T-helper 1 cell treated with Interleukin-12 subunit alpha and Interleukin-12 subunit beta and Interleukin-4 antibody, amounts not matched to agents 30 ng/mL and 1 ng/mL, for 36 hours (primary cell): ENCODE results near the gene RGS19. TPM values are rescaled to one million over a fixed set of nuclear protein-coding genes. Genes with fewer than 3 reads are reported as not detected.

ENCODE experiments used
- intact Hi-C: fragments of 100-400 bp; cut with micrococcal nuclease; formaldehyde crosslinking; loops from one replicate; pipeline ENCODE4 v1.15.1; 2024
- total RNA-seq: library from RNA; stranded (reverse); gene quantifications from 2 replicates; pipeline ENCODE4 v1.2.3, GENCODE V29; 2022

RGS19 gene
- total RNA-seq, 1 donor from 2014 or later, result 99.2 TPM

- intact Hi-C loops, result no loop called here
These were observed 55.0 kb downstream of the RGS19 start for GRCh38 chr20:64024141-64024990.

- intact Hi-C loops, result no loop called here
These were observed 55.8 kb downstream of the RGS19 start for GRCh38 chr20:64023361-64024140.

Other genes with a start within 250 kb of the RGS19 start
- 0.54 and 0.61 TPM in 2 replicates for gene ZBTB46, start 248.3 kb downstream of the RGS19 start, total RNA-seq
- gene ABHD16B, start 218.0 kb downstream of the RGS19 start, total RNA-seq, result not detected in 2 replicates
- gene TPD52L2, start 214.2 kb downstream of the RGS19 start, total RNA-seq, result 53.8 and 53.9 TPM in 2 replicates
- gene DNAJC5, start 184.4 kb downstream of the RGS19 start, total RNA-seq, result 58.3 and 58.4 TPM in 2 replicates
- gene UCKL1, start 123.1 kb downstream of the RGS19 start, total RNA-seq, result 43.0 and 45.5 TPM in 2 replicates
- gene ZNF512B, start 109.6 kb downstream of the RGS19 start, total RNA-seq, result 29.0 and 29.5 TPM in 2 replicates
- gene SAMD10, start 99.9 kb downstream of the RGS19 start, total RNA-seq, result 44.0 and 45.4 TPM in 2 replicates
- 85.2 and 85.6 TPM in 2 replicates for gene PRPF6, start 98.4 kb downstream of the RGS19 start, total RNA-seq
- gene C20orf204, start 43.3 kb downstream of the RGS19 start, total RNA-seq, result 14.7 and 15.5 TPM in 2 replicates
- 1.8 and 2.2 TPM in 2 replicates for gene SOX18, start 29.9 kb downstream of the RGS19 start, total RNA-seq
- 47.4 and 48.2 TPM in 2 replicates for gene TCEA2, start 16.3 kb downstream of the RGS19 start, total RNA-seq
- gene OPRL1, start 564 bp upstream of the RGS19 start, total RNA-seq, result 0.61 and 0.64 TPM in 2 replicates
- gene LKAAEAR1, start 4.9 kb upstream of the RGS19 start, total RNA-seq, result not detected in 2 replicates
- gene NPBWR2, start 28.0 kb upstream of the RGS19 start, total RNA-seq, result not detected in 2 replicates
- gene MYT1, start 84.9 kb upstream of the RGS19 start, total RNA-seq, result not detected in 2 replicates
- 47.2 and 52.6 TPM in 2 replicates for gene PCMTD2, start 176.2 kb upstream of the RGS19 start, total RNA-seq